Heart left ventricle (tissue), 16 donors: Measurements from ENCODE around the gene PANK3. TPM values are rescaled to one million over a fixed set of nuclear protein-coding genes. Genes with fewer than 3 reads are reported as not detected.

Experiments
- ATAC-seq, 4 donors: fragments of 200-7000 bp; cut with Tn5 transposase; one replicate each; pipeline ENCODE4 v1.9.1; 2020 to 2022; ENCODE audit warnings: moderate library complexity in 4 of 4, mild to moderate bottlenecking in 3 of 4, moderate number of reproducible peaks in 1 of 4
- DNase-seq, 5 donors: peaks; one replicate each; pipeline ENCODE4 v3.0.0-alpha.2; 2020
- H3K27ac ChIP-seq, 12 donors: fragments of 200-600 bp; sonication (generic) in 4 of 12; one replicate each; pipeline versions ENCODE4 v1.5.0 to v1.8.0; 2016 to 2022; ENCODE audit warnings: mild to moderate bottlenecking in 2 of 12
- H3K27me3 ChIP-seq, 9 donors: fragments of 200-600 bp; sonication (generic) in 2 of 9; one replicate each; pipeline versions ENCODE4 v1.5.1 to v1.8.0; 2016 to 2022; ENCODE audit warnings: mild to moderate bottlenecking in 3 of 9
- H3K36me3 ChIP-seq, 9 donors: fragments of 200-600 bp; sonication (generic) in 2 of 9; one replicate each; pipeline versions ENCODE4 v1.5.0 to v1.8.0; 2018 to 2022; ENCODE audit warnings: mild to moderate bottlenecking in 2 of 9
- H3K4me1 ChIP-seq, 12 donors: fragments of 200-600 bp; sonication (generic) in 4 of 12; one replicate each; pipeline versions ENCODE4 v1.5.0 to v1.8.0; 2016 to 2022; ENCODE audit warnings: mild to moderate bottlenecking in 3 of 12
- H3K4me3 ChIP-seq, 12 donors: fragments of 200-600 bp; sonication (generic) in 4 of 12; one replicate each; pipeline versions ENCODE4 v1.5.0 to v1.8.0; 2017 to 2022; ENCODE audit warnings: mild to moderate bottlenecking in 9 of 12, moderate library complexity in 4 of 12
- H3K9me3 ChIP-seq, 12 donors: fragments of 200-600 bp; sonication (generic) in 4 of 12; one replicate each; pipeline versions ENCODE4 v1.5.0 to v1.8.0; 2016 to 2022; ENCODE audit warnings: mild to moderate bottlenecking in 1 of 12
- CTCF ChIP-seq, 12 donors: fragments of 200-600 bp; sonication (generic) in 4 of 12; IDR thresholded peaks; one replicate each; pipeline versions ENCODE4 v1.5.0 to v1.8.0; 2018 to 2022; ENCODE audit warnings: antibody characterized with exemption in 12 of 12, mild to moderate bottlenecking in 5 of 12
- POLR2A ChIP-seq, 2 donors: fragments of 450-650 bp; IDR thresholded peaks; one replicate each; pipeline ENCODE4 v1.6.1; 2017; ENCODE audit warnings: antibody characterized with exemption in 2 of 2, mild to moderate bottlenecking in 2 of 2, moderate library complexity in 2 of 2
- WGBS, 4 donors: extraction: QIAGEN DNeasy Blood & Tissue Kit in 2 of 4; methylation state at CpG; one replicate each; pipeline versions ENCODE4 v1.1.5 to v1.1.7; 2013 to 2018; 5-methylcytosine and 5-hydroxymethylcytosine counted together
- intact Hi-C, 10 donors: fragments of 100-400 bp; cut with DNase I; formaldehyde crosslinking; loops; one replicate each; pipeline versions ENCODE4 v1.11.1 to v1.14.2; 2022
- polyA plus RNA-seq, 2 donors: library from polyadenylated mRNA; stranded (reverse); fragments of 200-250 nt; gene quantifications; one replicate each; pipeline ENCODE4 v1.2.3, GENCODE V29; 2013
- total RNA-seq, 9 donors: library from RNA; depleted of rRNA in 2 of 9; stranded (reverse); fragments of >200 nt in 2 of 9; fragmentation: NEBNext Ultra II Directional in 3 of 9; extraction: Animal tissue kit (Norgen Biotek cat#: 25700) in 3 of 9; gene quantifications; one replicate each; pipeline versions ENCODE4 v1.1.0 to v1.2.4, GENCODE V29; 2016 to 2023
- donor health status: ischemic (EF 13 %, LVEDD 7.1; RV severe dilation, severe dysfunction).
- donor health status: healthy with polysubstance abuse.
- donor health status: DM: no; HTN: yes; CAD: no.
- donor health status: DM: no; HTN: no; CAD: no.
- donor health status: ischemic (EF 25% LVEDD 6.9; RV normal size, moderate dysfunction).
- donor health status: ischemic (EF 25% LVEDD 5.7; RV mildly dilated, moderate dysfunction).
- donor health status: healthy.
- donor health status: DM: yes; HTN: yes; CAD: no.
- donor health status: ischemic (EF 35%, LVEDD 5.7; RV mildly dilated, moderate dysfunction).
- donor health status: nonischemic (EF 11% LVEDD 7.7; RV severe dilation, severe dysfunction).
- donor health status: DM: yes; HTN: yes; CAD: no.
- donor health status: PGD.
- donor health status: ischemic (EF 29% LVEDD 5.4; RV normal size, mild dysfunction).
- donor health status: nonischemic (EF 23%, LVEDD 6.1; RV moderate dilation, normal function).

PANK3 gene
- total and polyA plus RNA-seq, 11 donors = 3.8 to 45.4 (median 28.1) TPM

DNA sequence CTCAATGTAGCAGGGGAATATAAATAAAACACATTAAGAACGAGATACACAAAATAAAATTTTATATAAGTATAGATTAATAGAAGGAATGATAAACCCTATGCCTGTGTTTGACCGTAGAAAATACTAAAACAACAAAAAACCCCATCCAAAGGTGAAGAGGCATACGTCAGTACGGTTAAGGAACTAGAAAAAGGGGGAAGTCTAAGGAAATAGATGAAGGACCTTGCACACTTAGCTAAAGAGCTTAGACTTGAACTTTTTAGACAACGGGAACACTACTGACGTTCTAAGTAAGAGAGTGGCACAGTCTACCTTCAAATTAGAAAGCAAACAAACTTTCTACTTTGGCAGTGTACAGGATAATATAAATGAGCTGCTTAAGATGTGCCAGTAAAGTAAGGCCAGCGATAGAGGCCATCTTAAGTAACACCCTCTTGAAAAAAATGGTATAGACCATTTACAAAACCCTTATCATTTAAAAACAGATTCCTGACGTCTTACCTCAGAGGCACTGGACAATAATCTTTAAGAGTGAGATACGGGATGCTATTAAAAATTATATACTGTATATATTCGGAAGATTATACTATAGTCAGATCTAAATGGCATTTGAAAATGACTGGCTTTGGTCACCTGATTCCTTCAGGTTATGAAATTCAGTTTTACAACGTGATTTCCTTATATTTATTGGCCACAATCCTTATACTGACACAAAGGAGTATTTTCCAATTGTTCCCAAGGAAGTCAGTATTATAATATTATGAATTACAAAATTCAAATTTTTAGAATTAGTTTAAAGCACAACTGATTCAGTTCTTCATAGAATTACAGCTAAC is 8.5 kb downstream of the PANK3 start:
- H3K9me3 ChIP-seq = peaks cover 0 to 4% (median 0%) of the 10 kb centered on the region in 12 donors
- TF ChIP-seq CTCF (IDR thresholded peaks at IDR 0.05) (no peak), POLR2A (IDR thresholded peaks at IDR 0.05) (no peak)
- no peak overlapping the region for H3K4me3 ChIP-seq
- peaks cover 0 to 37% (median 28%) of the 10 kb centered on the region in 9 donors for H3K36me3 ChIP-seq
- DNase-seq (no peak), ATAC-seq (no peak)
- intact Hi-C loops = no loop called here
- H3K27me3 ChIP-seq = no peaks in the 10 kb centered on the region
- H3K4me1 ChIP-seq = peaks cover 0 to 44% (median 12%) of the 10 kb centered on the region in 12 donors
- no peak overlapping the region for H3K27ac ChIP-seq
- 73 to 79% (median 76%) methylated on average over 11 of the region's 11 CpGs for WGBS, 4 donors

- Histone ChIP-seq H3K9me3 (no peaks in the 10 kb centered on the region), H3K4me1 (peaks cover 0 to 32% (median 10%) of the 10 kb centered on the region in 12 donors), H3K36me3 (peaks cover 0 to 57% (median 43%) of the 10 kb centered on the region in 9 donors), H3K27me3 (no peaks in the 10 kb centered on the region), H3K4me3 (no peak overlapping the region), H3K27ac (no peak overlapping the region)
- TF ChIP-seq CTCF (IDR thresholded peaks at IDR 0.05) (no peak), POLR2A (IDR thresholded peaks at IDR 0.05) (no peak)
- ATAC-seq (no peak), DNase-seq (no peak)
- intact Hi-C loops = no loop called here
- 93 to 98% (median 95%) methylated on average over 6 of the region's 6 CpGs for WGBS, 4 donors
These were observed 10.4 kb downstream of the PANK3 start for GRCh38 chr5:168568738-168569137.

GRCh38 chr5:168563959-168564358 is 15.2 kb downstream of the PANK3 start:
- no peak for DNase-seq
- no peak for ATAC-seq
- no peak for TF ChIP-seq POLR2A (IDR thresholded peaks at IDR 0.05)
- no peak for TF ChIP-seq CTCF (IDR thresholded peaks at IDR 0.05)
- H3K9me3 ChIP-seq = no peaks in the 10 kb centered on the region
- WGBS, 4 donors = 88 to 94% (median 91%) methylated on average over 1 of the region's 1 CpG
- no peak overlapping the region for H3K27ac ChIP-seq
- peaks cover 0 to 30% (median 1%) of the 10 kb centered on the region in 12 donors for H3K4me1 ChIP-seq
- H3K36me3 ChIP-seq = peaks cover 0 to 99% (median 80%) of the 10 kb centered on the region in 9 donors
- intact Hi-C loops = no loop called here
- no peaks in the 10 kb centered on the region for H3K27me3 ChIP-seq
- H3K4me3 ChIP-seq = no peak overlapping the region

GRCh38 chr5:168562279-168562678 is 16.9 kb downstream of the PANK3 start:
- TF ChIP-seq POLR2A (IDR thresholded peaks at IDR 0.05) = no peak
- no peak for TF ChIP-seq CTCF (IDR thresholded peaks at IDR 0.05)
- no peak overlapping the region for H3K27ac ChIP-seq
- no peaks in the 10 kb centered on the region for H3K9me3 ChIP-seq
- H3K36me3 ChIP-seq = peaks cover 0 to 100% (median 84%) of the 10 kb centered on the region in 9 donors
- H3K27me3 ChIP-seq = no peaks in the 10 kb centered on the region
- intact Hi-C loops = no loop called here
- DNase-seq = no peak
- ATAC-seq = no peak
- WGBS, 4 donors = 56 to 79% (median 70%) methylated on average over 2 of the region's 2 CpGs
- no peak overlapping the region for H3K4me3 ChIP-seq
- peaks cover 0 to 20% (median 3%) of the 10 kb centered on the region in 12 donors for H3K4me1 ChIP-seq
